ENCODE measurements around the gene PPARG. TPM values are rescaled to one million over a fixed set of nuclear protein-coding genes. Genes with fewer than 3 reads are reported as not detected.
A peak's percentile ranks its signal among the peaks of the same experiment; 100 is the strongest.

The PPARG gene
- total RNA-seq, 2 donors from 2014 or later, result 12.3 to 17.9 TPM

DNA sequence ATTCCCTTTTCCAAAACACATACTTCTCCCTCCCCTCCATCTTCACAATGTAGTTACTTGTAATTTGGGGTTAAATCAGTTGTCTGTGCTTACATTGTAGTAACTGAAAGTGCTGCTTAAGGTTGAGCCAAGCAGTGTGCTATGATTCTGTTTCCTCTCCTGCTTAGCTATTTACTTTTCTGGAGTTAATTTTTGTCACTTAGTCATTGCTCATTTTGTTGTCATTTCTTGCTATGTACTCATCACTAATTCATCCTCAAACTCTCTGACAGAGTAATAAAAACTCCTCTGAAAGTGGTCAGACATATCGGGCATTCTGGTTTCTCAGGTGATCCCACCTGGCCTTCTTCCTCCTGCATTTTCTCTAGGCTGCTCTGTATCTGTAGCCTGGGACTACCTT lies 80.7 kb downstream of the PPARG start:
- DNase-seq (ENCODE audit: low spot score), result no peak
- no peak overlapping the region for H3K4me3 ChIP-seq
- no peaks in the 10 kb centered on the region for H3K9me3 ChIP-seq
- H3K36me3 ChIP-seq, result no peaks in the 10 kb centered on the region
- no peaks in the 10 kb centered on the region for H3K4me1 ChIP-seq
- H3K27ac ChIP-seq, result peak overlapping the region in 1 of 2 donors; percentile 17
- TF ChIP-seq CTCF (IDR thresholded peaks at IDR 0.05), result no peak
- H3K27me3 ChIP-seq, result no peaks in the 10 kb centered on the region

- Histone ChIP-seq H3K36me3 (no peaks in the 10 kb centered on the region), H3K27me3 (no peaks in the 10 kb centered on the region), H3K4me1 (peaks cover 0 to 6% of the 10 kb centered on the region in 2 donors), H3K27ac (peak overlapping the region in 1 of 2 donors; percentile 26), H3K9me3 (no peaks in the 10 kb centered on the region), H3K4me3 (no peak overlapping the region)
- peak in 1 of 2 donors; percentile 37 for TF ChIP-seq CTCF (IDR thresholded peaks at IDR 0.05)
- no peak for DNase-seq (ENCODE audit: low spot score)
Measured at GRCh38 chr3:12370758-12371157, 81.9 kb downstream of the PPARG start.

GRCh38 chr3:12371525-12372140 lies 82.8 kb downstream of the PPARG start:
- no peak for DNase-seq (ENCODE audit: low spot score)
- H3K27me3 ChIP-seq, result no peaks in the 10 kb centered on the region
- H3K4me1 ChIP-seq, result peaks cover 0 to 7% of the 10 kb centered on the region in 2 donors
- no peaks in the 10 kb centered on the region for H3K36me3 ChIP-seq
- H3K27ac ChIP-seq, result peak overlapping the region in 1 of 2 donors; percentile 26
- no peak overlapping the region for H3K4me3 ChIP-seq
- no peak for TF ChIP-seq CTCF (IDR thresholded peaks at IDR 0.05)
- H3K9me3 ChIP-seq, result no peaks in the 10 kb centered on the region

GRCh38 chr3:12372741-12373280 lies 83.9 kb downstream of the PPARG start:
- H3K4me1 ChIP-seq, result peaks cover 0 to 7% of the 10 kb centered on the region in 2 donors

DNA sequence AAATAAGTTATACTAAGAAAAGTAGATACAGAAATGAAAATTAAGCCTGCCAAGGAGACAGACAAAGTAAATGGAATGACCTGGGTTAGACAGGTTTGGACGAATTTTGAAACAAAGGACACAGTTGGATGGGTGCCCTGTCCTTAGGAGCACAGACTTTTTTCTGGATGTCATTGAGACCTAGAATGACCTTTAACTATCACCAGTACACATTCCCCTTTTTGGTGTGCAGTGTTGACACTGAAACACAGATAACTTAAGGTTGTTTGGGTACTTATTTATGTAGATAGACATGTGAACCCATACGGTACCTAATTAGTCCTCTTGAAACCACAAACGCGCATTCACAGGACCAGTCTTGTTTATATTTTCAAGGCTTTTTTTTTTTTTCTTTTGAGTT lies 86.7 kb downstream of the PPARG start:
- Histone ChIP-seq H3K4me3 (no peak overlapping the region), H3K36me3 (no peaks in the 10 kb centered on the region), H3K9me3 (no peaks in the 10 kb centered on the region), H3K4me1 (peaks cover 0 to 9% of the 10 kb centered on the region in 2 donors), H3K27ac (no peak overlapping the region), H3K27me3 (no peaks in the 10 kb centered on the region)
- TF ChIP-seq CTCF (IDR thresholded peaks at IDR 0.05), result no peak
- DNase-seq (ENCODE audit: low spot score), result no peak

More at GRCh38 chr3:12372741-12373280, 83.9 kb downstream of the PPARG start:
- no peak for DNase-seq (ENCODE audit: low spot score)
- Histone ChIP-seq H3K27ac (no peak overlapping the region), H3K9me3 (no peaks in the 10 kb centered on the region), H3K36me3 (no peaks in the 10 kb centered on the region), H3K27me3 (no peaks in the 10 kb centered on the region), H3K4me3 (no peak overlapping the region)
- TF ChIP-seq CTCF (IDR thresholded peaks at IDR 0.05), result no peak

Measured in right atrium auricular region (tissue), 2 donors.